Trophoblast cell (in vitro differentiated cells and primary cell): ENCODE data around the gene ALK.

ENCODE experiments used
- DNase-seq, 2 donors: peaks; one replicate each; pipeline ENCODE4 v3.0.0-alpha.2; 2016
- H2AFZ ChIP-seq: 2 replicates; pipeline ENCODE4 v1.6.1; 2013; ENCODE audit warnings: low read length, moderate library complexity, mild to moderate bottlenecking; ENCODE audit not compliant: insufficient read depth, poor library complexity
- H2AK5ac ChIP-seq: 2 replicates; pipeline ENCODE4 v1.6.1; 2013; ENCODE audit warnings: mild to moderate bottlenecking, low read length
- H2BK120ac ChIP-seq: 2 replicates; pipeline ENCODE4 v1.6.1; 2013; ENCODE audit warnings: low read length, mild to moderate bottlenecking, moderate library complexity; ENCODE audit not compliant: insufficient read depth, poor library complexity
- H2BK12ac ChIP-seq: 2 replicates; pipeline ENCODE4 v1.6.1; 2013; ENCODE audit warnings: mild to moderate bottlenecking, low read length, moderate library complexity
- H2BK5ac ChIP-seq: 2 replicates; pipeline ENCODE4 v1.6.1; 2013; ENCODE audit warnings: low read length, low read depth, moderate library complexity, mild to moderate bottlenecking; ENCODE audit not compliant: poor library complexity
- H3K14ac ChIP-seq: 2 replicates; pipeline ENCODE4 v1.6.1; 2013; ENCODE audit warnings: mild to moderate bottlenecking, low read length
- H3K18ac ChIP-seq: 2 replicates; pipeline ENCODE4 v1.6.1; 2013; ENCODE audit warnings: mild to moderate bottlenecking, low read length
- H3K23ac ChIP-seq: 2 replicates; pipeline ENCODE4 v1.6.1; 2013; ENCODE audit warnings: low read length
- H3K27ac ChIP-seq: 2 replicates; pipeline ENCODE4 v1.5.1; 2013; ENCODE audit warnings: low read depth, mild to moderate bottlenecking, inconsistent platforms, low read length, moderate library complexity
- H3K27me3 ChIP-seq: 2 replicates; pipeline ENCODE4 v1.6.1; 2013; ENCODE audit warnings: inconsistent platforms, mild to moderate bottlenecking, low read length, moderate library complexity; ENCODE audit not compliant: insufficient read depth
- H3K36me3 ChIP-seq, 2 experiments: 1 replicate in 1 of 2; 2 replicates in 1 of 2; pipeline ENCODE4 v1.6.1; 2013; ENCODE audit warnings: low read length in 2 of 2, mild to moderate bottlenecking in 2 of 2, moderate library complexity in 1 of 2; ENCODE audit not compliant: insufficient read depth in 2 of 2, control insufficient read depth in 1 of 2
- H3K4ac ChIP-seq: 2 replicates; pipeline ENCODE4 v1.6.1; 2013; ENCODE audit warnings: low read depth, mild to moderate bottlenecking, low read length, moderate library complexity
- H3K4me1 ChIP-seq, 2 experiments: 1 replicate in 1 of 2; 2 replicates in 1 of 2; pipeline ENCODE4 v1.6.1; 2013; ENCODE audit warnings: low read length in 2 of 2, mild to moderate bottlenecking in 2 of 2, moderate library complexity in 1 of 2; ENCODE audit not compliant: insufficient read depth in 2 of 2, control insufficient read depth in 1 of 2
- H3K4me2 ChIP-seq: 2 replicates; pipeline ENCODE4 v1.6.1; 2013; ENCODE audit warnings: inconsistent platforms, mild to moderate bottlenecking, low read length, moderate library complexity
- H3K4me3 ChIP-seq: 2 replicates; pipeline ENCODE4 v1.5.1; 2013; ENCODE audit warnings: mild to moderate bottlenecking, low read depth, low read length, inconsistent platforms
- H3K79me1 ChIP-seq: one replicate; pipeline ENCODE4 v1.6.1; 2013; ENCODE audit warnings: low read length
- H3K79me2 ChIP-seq: 2 replicates; pipeline ENCODE4 v1.6.1; 2013; ENCODE audit warnings: low read length, mild to moderate bottlenecking; ENCODE audit not compliant: control insufficient read depth, insufficient read depth, poor library complexity
- H3K9ac ChIP-seq: 2 replicates; pipeline ENCODE4 v1.6.1; 2013; ENCODE audit warnings: mild to moderate bottlenecking, low read length
- H3K9me3 ChIP-seq: 2 replicates; pipeline ENCODE4 v1.6.1; 2013; ENCODE audit warnings: low read depth, mild to moderate bottlenecking, control low read depth, inconsistent platforms, low read length; ENCODE audit not compliant: insufficient read depth
- H4K12ac ChIP-seq: 2 replicates; pipeline ENCODE4 v1.6.1; 2013; ENCODE audit warnings: low read depth, mild to moderate bottlenecking, low read length, moderate library complexity
- H4K8ac ChIP-seq: 2 replicates; pipeline ENCODE4 v1.6.1; 2013; ENCODE audit warnings: low read depth, mild to moderate bottlenecking, low read length, moderate library complexity
- H4K91ac ChIP-seq: one replicate; pipeline ENCODE4 v1.6.1; 2013; ENCODE audit warnings: low read depth, mild to moderate bottlenecking, low read length, moderate library complexity
- WGBS: extraction: QIAGEN DNeasy Blood & Tissue Kit; methylation state at CpG from one replicate; pipeline ENCODE4 v1.1.7; 2013; ENCODE audit warnings: missing lambda C conversion rate; ENCODE audit not compliant: insufficient read length, insufficient coverage; ENCODE audit errors: extremely low coverage; 5-methylcytosine and 5-hydroxymethylcytosine counted together

ALK gene

DNA sequence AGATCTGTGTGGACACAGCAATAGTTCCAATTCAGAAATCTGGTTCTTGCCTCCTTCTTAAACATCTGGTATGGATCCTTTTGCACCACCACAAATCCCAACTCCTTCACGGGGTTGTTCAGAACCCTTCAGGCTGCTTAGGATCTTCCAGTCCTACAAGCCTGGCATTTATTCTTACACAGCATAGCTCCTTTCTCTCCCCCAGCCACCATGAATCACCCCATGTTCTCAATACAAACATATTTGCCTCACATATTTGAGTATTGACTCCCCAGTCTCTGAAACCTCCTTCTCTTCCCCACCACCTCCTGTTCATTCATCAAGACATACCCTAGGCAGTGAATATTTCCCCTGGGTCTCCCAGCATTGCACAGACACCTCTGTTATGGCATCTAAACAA lies 155.2 kb downstream of the ALK start:
- Histone ChIP-seq H2AFZ (no peak overlapping the region), H3K9me3 (no peaks in the 10 kb centered on the region), H3K79me2 (no peaks in the 10 kb centered on the region), H3K14ac (no peak overlapping the region), H3K18ac (no peak overlapping the region), H2BK120ac (no peak overlapping the region), H3K79me1 (no peaks in the 10 kb centered on the region), H4K8ac (no peak overlapping the region), H2BK12ac (no peak overlapping the region), H3K4me2 (no peak overlapping the region), H3K4ac (no peak overlapping the region), H3K4me3 (no peak overlapping the region), H2BK5ac (no peak overlapping the region), H2AK5ac (no peak overlapping the region), H3K4me1 (peaks cover 2 to 4% of the 10 kb centered on the region in 2 experiments), H4K12ac (no peak overlapping the region), H3K23ac (no peak overlapping the region), H3K9ac (no peak overlapping the region), H4K91ac (no peak overlapping the region), H3K27ac (no peak overlapping the region), H3K27me3 (no peaks in the 10 kb centered on the region), H3K36me3 (no peaks in the 10 kb centered on the region)
- no peak for DNase-seq
- no CpG with 5 or more reads among the region's 1 CpG for WGBS

- H2BK120ac ChIP-seq = no peak overlapping the region
- H3K9me3 ChIP-seq = no peaks in the 10 kb centered on the region
- H2BK5ac ChIP-seq = no peak overlapping the region
- H2AFZ ChIP-seq = no peak overlapping the region
- H3K18ac ChIP-seq = no peak overlapping the region
- H2BK12ac ChIP-seq = no peak overlapping the region
- H3K4me1 ChIP-seq = peaks cover 6% of the 10 kb centered on the region in 2 experiments
- H4K91ac ChIP-seq = no peak overlapping the region
- no peaks in the 10 kb centered on the region for H3K79me1 ChIP-seq
- WGBS = no CpG with 5 or more reads among the region's 1 CpG
- H3K9ac ChIP-seq = no peak overlapping the region
- no peak overlapping the region for H4K8ac ChIP-seq
- no peak for DNase-seq
- H2AK5ac ChIP-seq = no peak overlapping the region
- no peak overlapping the region for H3K4me3 ChIP-seq
- no peak overlapping the region for H3K27ac ChIP-seq
- no peak overlapping the region for H3K4me2 ChIP-seq
- H3K4ac ChIP-seq = no peak overlapping the region
- no peaks in the 10 kb centered on the region for H3K36me3 ChIP-seq
- no peak overlapping the region for H3K14ac ChIP-seq
- no peak overlapping the region for H4K12ac ChIP-seq
- no peaks in the 10 kb centered on the region for H3K79me2 ChIP-seq
- no peak overlapping the region for H3K23ac ChIP-seq
- H3K27me3 ChIP-seq = no peaks in the 10 kb centered on the region
Measured at GRCh38 chr2:29765721-29766120, 155.7 kb downstream of the ALK start.

DNA sequence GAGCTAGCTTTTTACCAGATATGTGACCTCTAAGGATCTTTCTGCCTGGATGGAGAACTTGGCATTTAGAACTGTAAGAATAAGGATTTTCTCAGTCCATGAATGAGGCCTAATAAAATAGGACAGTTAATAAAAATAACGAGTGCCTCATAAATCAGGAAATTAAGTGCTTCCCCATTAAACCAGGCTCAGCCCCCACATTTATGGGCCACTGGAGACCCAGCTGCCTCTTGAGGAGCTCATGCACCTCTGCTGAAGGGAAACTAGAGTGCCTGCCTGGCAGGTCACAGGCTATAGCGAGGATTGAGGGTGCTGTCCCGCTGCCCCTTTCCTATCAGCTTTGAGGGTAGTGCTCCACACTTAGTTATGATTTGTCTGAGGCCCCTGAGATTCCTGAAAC lies 158.0 kb downstream of the ALK start:
- no peak overlapping the region for H4K8ac ChIP-seq
- H3K14ac ChIP-seq = no peak overlapping the region
- no CpG with 5 or more reads among the region's 3 CpGs for WGBS

DNA sequence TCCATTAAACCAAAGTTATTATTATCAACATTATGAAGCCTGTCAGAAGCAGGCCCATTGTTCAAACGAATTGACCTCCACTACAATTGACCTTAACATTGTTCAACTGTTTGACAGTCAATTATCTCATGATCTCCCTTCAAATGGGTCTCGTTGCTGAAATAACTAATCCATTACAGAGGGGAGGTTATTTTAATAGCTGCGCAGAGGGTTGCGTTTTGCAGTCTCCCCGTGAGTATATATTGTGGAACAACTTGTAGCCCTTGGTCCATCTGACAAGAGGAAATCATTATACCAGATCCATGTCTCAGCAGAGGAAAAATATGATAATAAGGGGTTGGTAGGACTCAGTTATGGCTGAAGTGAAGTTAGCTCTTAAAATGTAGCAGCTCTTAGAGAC lies 159.1 kb downstream of the ALK start:
- H3K4me3 ChIP-seq = no peak overlapping the region
- peaks cover 6 to 7% of the 10 kb centered on the region in 2 experiments for H3K4me1 ChIP-seq
- H3K79me1 ChIP-seq = no peaks in the 10 kb centered on the region
- H2BK5ac ChIP-seq = no peak overlapping the region
- H2BK12ac ChIP-seq = no peak overlapping the region
- H3K4me2 ChIP-seq = no peak overlapping the region
- no peak overlapping the region for H3K4ac ChIP-seq
- H4K12ac ChIP-seq = no peak overlapping the region
- H3K27ac ChIP-seq = no peak overlapping the region
- no peak for DNase-seq
- no peak overlapping the region for H2AFZ ChIP-seq
- H4K91ac ChIP-seq = no peak overlapping the region
- no peak overlapping the region for H3K14ac ChIP-seq
- no peaks in the 10 kb centered on the region for H3K27me3 ChIP-seq
- peaks cover 2% of the 10 kb centered on the region for H3K9me3 ChIP-seq
- H3K36me3 ChIP-seq = no peaks in the 10 kb centered on the region
- WGBS = no CpG with 5 or more reads among the region's 5 CpGs
- H4K8ac ChIP-seq = no peak overlapping the region
- H3K9ac ChIP-seq = no peak overlapping the region
- H3K18ac ChIP-seq = no peak overlapping the region
- H2AK5ac ChIP-seq = no peak overlapping the region
- H2BK120ac ChIP-seq = no peak overlapping the region
- no peaks in the 10 kb centered on the region for H3K79me2 ChIP-seq
- H3K23ac ChIP-seq = no peak overlapping the region

More for the DNA sequence above, 158.0 kb downstream of the ALK start:
- H2BK5ac ChIP-seq = no peak overlapping the region
- H3K18ac ChIP-seq = no peak overlapping the region
- no peak overlapping the region for H4K12ac ChIP-seq
- no peak overlapping the region for H3K4ac ChIP-seq
- H2AK5ac ChIP-seq = no peak overlapping the region
- peaks cover 2% of the 10 kb centered on the region for H3K9me3 ChIP-seq
- H3K9ac ChIP-seq = no peak overlapping the region
- DNase-seq = no peak
- no peaks in the 10 kb centered on the region for H3K79me1 ChIP-seq
- H3K36me3 ChIP-seq = no peaks in the 10 kb centered on the region
- H3K23ac ChIP-seq = no peak overlapping the region
- H3K27ac ChIP-seq = no peak overlapping the region
- H2BK12ac ChIP-seq = no peak overlapping the region
- no peak overlapping the region for H2AFZ ChIP-seq
- no peak overlapping the region for H3K4me3 ChIP-seq
- no peaks in the 10 kb centered on the region for H3K79me2 ChIP-seq
- H3K27me3 ChIP-seq = no peaks in the 10 kb centered on the region
- peaks cover 6 to 7% of the 10 kb centered on the region in 2 experiments for H3K4me1 ChIP-seq
- H3K4me2 ChIP-seq = no peak overlapping the region
- H4K91ac ChIP-seq = no peak overlapping the region
- H2BK120ac ChIP-seq = no peak overlapping the region
